GM23338 (cell line): ENCODE results near the gene PRKCH.

Experiments
- CREB1 ChIP-seq: fragments of 250-450 bp; sonication (Bioruptor Pico); IDR thresholded peaks from 2 replicates; pipeline ENCODE4 v1.5.0; 2020; ENCODE audit warnings: low read depth, mild to moderate bottlenecking, moderate library complexity
- EZH2 ChIP-seq: fragments of 200-600 bp; sonication (generic); IDR thresholded peaks from one replicate; pipeline ENCODE4 v1.8.0; 2017; ENCODE audit warnings: antibody characterized with exemption, mild to moderate bottlenecking, low read depth; ENCODE audit not compliant: unreplicated experiment
- EZH2phosphoT487 ChIP-seq: fragments of 200-600 bp; sonication (generic); IDR thresholded peaks from one replicate; pipeline ENCODE4 v1.8.1; 2018; ENCODE audit warnings: antibody characterized with exemption; ENCODE audit not compliant: unreplicated experiment
- JUNB ChIP-seq: IDR thresholded peaks from one replicate; pipeline ENCODE4 v1.6.1; 2016; ENCODE audit warnings: antibody characterized with exemption; ENCODE audit not compliant: unreplicated experiment
- NANOG ChIP-seq: IDR thresholded peaks from 2 replicates; pipeline ENCODE4 v1.6.1; 2016; ENCODE audit warnings: antibody characterized with exemption, borderline replicate concordance
- POLR2AphosphoS5 ChIP-seq: IDR thresholded peaks from 2 replicates; pipeline ENCODE4 v1.6.1; 2016; ENCODE audit warnings: antibody characterized with exemption, low read depth
- STAT1 ChIP-seq: IDR thresholded peaks from one replicate; pipeline ENCODE4 v1.6.1; 2016; ENCODE audit warnings: antibody characterized with exemption; ENCODE audit not compliant: unreplicated experiment
- ZNF114 ChIP-seq: fragments of 250-450 bp; sonication (Bioruptor Pico); IDR thresholded peaks from 2 replicates; pipeline ENCODE4 v1.5.0; 2020; ENCODE audit warnings: mild to moderate bottlenecking, moderate library complexity
- ZNF331 ChIP-seq: fragments of 250-450 bp; sonication (Bioruptor Pico); IDR thresholded peaks from 2 replicates; pipeline ENCODE4 v1.5.0; 2020; ENCODE audit warnings: low read depth, mild to moderate bottlenecking, moderate library complexity
- TF ChIP-seq, protein P1 (sequence below), 2 experiments: fragments of 200-600 bp in 1 of 2; sonication (generic) in 1 of 2; conservative IDR thresholded peaks; 2 replicates each; pipeline versions ENCODE4 v1.5.1 to v1.6.1; 2016 to 2017; ENCODE audit warnings: antibody characterized with exemption in 2 of 2, low read depth in 2 of 2, mild to moderate bottlenecking in 2 of 2, moderate library complexity in 1 of 2
- TF ChIP-seq, protein P2 (sequence below): IDR thresholded peaks from one replicate; pipeline ENCODE4 v1.6.1; 2018; ENCODE audit warnings: antibody characterized with exemption; ENCODE audit not compliant: unreplicated experiment
- TF ChIP-seq, protein P3 (sequence below): IDR thresholded peaks from 2 replicates; pipeline ENCODE4 v1.6.1; 2016; ENCODE audit warnings: antibody characterized with exemption
- TF ChIP-seq, protein P4 (sequence below): fragments of 250-450 bp; sonication (Bioruptor Pico); IDR thresholded peaks from 2 replicates; pipeline ENCODE4 v1.5.0; 2020; ENCODE audit warnings: mild to moderate bottlenecking, moderate library complexity

DNA sequence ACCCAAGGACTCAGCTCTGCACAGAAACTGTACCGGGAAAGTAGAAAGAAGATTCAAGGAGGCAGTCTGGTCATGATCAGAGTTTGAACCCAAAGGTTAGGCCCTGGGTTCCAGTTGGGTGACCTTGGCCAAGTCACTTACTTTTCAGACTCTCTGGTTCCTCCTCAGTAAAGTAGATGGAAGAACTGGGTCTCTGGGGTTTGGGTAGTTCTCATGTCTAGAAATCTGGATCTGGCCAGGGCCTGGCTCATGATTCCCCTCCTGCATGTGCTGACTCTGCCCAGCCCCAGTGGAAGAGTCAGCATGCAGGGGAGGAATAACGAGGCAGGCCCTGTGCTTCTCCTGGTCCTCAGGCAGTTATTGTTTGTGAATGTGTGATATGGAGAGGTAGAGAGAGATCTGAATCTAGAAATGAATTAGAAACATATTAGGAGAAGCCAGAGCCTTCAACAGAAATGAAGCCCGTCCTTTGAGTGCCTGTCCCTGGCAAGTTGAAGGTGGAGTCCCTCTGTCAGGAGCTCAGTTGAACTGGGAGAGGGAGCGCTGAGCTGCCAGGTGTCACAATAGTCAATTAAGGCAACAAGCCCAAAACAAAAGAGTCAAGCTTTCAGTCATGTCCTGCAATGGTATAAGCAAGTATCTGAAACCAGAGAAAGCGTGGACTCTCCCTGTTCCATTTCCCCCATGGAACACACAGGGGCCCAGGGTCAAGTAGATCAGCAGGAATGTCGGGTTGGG lies 242.7 kb downstream of the PRKCH start:
- TF ChIP-seq POLR2AphosphoS5 = no peak
- TF ChIP-seq, protein P1, sequence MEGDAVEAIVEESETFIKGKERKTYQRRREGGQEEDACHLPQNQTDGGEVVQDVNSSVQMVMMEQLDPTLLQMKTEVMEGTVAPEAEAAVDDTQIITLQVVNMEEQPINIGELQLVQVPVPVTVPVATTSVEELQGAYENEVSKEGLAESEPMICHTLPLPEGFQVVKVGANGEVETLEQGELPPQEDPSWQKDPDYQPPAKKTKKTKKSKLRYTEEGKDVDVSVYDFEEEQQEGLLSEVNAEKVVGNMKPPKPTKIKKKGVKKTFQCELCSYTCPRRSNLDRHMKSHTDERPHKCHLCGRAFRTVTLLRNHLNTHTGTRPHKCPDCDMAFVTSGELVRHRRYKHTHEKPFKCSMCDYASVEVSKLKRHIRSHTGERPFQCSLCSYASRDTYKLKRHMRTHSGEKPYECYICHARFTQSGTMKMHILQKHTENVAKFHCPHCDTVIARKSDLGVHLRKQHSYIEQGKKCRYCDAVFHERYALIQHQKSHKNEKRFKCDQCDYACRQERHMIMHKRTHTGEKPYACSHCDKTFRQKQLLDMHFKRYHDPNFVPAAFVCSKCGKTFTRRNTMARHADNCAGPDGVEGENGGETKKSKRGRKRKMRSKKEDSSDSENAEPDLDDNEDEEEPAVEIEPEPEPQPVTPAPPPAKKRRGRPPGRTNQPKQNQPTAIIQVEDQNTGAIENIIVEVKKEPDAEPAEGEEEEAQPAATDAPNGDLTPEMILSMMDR (conservative IDR thresholded peaks at IDR 0.05; ENCODE audit: low read depth in 2 of 2) = no peak
- TF ChIP-seq, protein P2, sequence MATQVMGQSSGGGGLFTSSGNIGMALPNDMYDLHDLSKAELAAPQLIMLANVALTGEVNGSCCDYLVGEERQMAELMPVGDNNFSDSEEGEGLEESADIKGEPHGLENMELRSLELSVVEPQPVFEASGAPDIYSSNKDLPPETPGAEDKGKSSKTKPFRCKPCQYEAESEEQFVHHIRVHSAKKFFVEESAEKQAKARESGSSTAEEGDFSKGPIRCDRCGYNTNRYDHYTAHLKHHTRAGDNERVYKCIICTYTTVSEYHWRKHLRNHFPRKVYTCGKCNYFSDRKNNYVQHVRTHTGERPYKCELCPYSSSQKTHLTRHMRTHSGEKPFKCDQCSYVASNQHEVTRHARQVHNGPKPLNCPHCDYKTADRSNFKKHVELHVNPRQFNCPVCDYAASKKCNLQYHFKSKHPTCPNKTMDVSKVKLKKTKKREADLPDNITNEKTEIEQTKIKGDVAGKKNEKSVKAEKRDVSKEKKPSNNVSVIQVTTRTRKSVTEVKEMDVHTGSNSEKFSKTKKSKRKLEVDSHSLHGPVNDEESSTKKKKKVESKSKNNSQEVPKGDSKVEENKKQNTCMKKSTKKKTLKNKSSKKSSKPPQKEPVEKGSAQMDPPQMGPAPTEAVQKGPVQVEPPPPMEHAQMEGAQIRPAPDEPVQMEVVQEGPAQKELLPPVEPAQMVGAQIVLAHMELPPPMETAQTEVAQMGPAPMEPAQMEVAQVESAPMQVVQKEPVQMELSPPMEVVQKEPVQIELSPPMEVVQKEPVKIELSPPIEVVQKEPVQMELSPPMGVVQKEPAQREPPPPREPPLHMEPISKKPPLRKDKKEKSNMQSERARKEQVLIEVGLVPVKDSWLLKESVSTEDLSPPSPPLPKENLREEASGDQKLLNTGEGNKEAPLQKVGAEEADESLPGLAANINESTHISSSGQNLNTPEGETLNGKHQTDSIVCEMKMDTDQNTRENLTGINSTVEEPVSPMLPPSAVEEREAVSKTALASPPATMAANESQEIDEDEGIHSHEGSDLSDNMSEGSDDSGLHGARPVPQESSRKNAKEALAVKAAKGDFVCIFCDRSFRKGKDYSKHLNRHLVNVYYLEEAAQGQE = no peak
- TF ChIP-seq NANOG = no peak
- TF ChIP-seq EZH2 = no peak
- no peak for TF ChIP-seq ZNF331
- TF ChIP-seq CREB1 (CRISPR knock-in tag) = no peak
- no peak for TF ChIP-seq EZH2phosphoT487
- TF ChIP-seq ZNF114 (CRISPR knock-in tag) = no peak
- no peak for TF ChIP-seq JUNB
- TF ChIP-seq, protein P3, sequence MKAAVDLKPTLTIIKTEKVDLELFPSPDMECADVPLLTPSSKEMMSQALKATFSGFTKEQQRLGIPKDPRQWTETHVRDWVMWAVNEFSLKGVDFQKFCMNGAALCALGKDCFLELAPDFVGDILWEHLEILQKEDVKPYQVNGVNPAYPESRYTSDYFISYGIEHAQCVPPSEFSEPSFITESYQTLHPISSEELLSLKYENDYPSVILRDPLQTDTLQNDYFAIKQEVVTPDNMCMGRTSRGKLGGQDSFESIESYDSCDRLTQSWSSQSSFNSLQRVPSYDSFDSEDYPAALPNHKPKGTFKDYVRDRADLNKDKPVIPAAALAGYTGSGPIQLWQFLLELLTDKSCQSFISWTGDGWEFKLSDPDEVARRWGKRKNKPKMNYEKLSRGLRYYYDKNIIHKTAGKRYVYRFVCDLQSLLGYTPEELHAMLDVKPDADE = no peak
- TF ChIP-seq, protein P4, sequence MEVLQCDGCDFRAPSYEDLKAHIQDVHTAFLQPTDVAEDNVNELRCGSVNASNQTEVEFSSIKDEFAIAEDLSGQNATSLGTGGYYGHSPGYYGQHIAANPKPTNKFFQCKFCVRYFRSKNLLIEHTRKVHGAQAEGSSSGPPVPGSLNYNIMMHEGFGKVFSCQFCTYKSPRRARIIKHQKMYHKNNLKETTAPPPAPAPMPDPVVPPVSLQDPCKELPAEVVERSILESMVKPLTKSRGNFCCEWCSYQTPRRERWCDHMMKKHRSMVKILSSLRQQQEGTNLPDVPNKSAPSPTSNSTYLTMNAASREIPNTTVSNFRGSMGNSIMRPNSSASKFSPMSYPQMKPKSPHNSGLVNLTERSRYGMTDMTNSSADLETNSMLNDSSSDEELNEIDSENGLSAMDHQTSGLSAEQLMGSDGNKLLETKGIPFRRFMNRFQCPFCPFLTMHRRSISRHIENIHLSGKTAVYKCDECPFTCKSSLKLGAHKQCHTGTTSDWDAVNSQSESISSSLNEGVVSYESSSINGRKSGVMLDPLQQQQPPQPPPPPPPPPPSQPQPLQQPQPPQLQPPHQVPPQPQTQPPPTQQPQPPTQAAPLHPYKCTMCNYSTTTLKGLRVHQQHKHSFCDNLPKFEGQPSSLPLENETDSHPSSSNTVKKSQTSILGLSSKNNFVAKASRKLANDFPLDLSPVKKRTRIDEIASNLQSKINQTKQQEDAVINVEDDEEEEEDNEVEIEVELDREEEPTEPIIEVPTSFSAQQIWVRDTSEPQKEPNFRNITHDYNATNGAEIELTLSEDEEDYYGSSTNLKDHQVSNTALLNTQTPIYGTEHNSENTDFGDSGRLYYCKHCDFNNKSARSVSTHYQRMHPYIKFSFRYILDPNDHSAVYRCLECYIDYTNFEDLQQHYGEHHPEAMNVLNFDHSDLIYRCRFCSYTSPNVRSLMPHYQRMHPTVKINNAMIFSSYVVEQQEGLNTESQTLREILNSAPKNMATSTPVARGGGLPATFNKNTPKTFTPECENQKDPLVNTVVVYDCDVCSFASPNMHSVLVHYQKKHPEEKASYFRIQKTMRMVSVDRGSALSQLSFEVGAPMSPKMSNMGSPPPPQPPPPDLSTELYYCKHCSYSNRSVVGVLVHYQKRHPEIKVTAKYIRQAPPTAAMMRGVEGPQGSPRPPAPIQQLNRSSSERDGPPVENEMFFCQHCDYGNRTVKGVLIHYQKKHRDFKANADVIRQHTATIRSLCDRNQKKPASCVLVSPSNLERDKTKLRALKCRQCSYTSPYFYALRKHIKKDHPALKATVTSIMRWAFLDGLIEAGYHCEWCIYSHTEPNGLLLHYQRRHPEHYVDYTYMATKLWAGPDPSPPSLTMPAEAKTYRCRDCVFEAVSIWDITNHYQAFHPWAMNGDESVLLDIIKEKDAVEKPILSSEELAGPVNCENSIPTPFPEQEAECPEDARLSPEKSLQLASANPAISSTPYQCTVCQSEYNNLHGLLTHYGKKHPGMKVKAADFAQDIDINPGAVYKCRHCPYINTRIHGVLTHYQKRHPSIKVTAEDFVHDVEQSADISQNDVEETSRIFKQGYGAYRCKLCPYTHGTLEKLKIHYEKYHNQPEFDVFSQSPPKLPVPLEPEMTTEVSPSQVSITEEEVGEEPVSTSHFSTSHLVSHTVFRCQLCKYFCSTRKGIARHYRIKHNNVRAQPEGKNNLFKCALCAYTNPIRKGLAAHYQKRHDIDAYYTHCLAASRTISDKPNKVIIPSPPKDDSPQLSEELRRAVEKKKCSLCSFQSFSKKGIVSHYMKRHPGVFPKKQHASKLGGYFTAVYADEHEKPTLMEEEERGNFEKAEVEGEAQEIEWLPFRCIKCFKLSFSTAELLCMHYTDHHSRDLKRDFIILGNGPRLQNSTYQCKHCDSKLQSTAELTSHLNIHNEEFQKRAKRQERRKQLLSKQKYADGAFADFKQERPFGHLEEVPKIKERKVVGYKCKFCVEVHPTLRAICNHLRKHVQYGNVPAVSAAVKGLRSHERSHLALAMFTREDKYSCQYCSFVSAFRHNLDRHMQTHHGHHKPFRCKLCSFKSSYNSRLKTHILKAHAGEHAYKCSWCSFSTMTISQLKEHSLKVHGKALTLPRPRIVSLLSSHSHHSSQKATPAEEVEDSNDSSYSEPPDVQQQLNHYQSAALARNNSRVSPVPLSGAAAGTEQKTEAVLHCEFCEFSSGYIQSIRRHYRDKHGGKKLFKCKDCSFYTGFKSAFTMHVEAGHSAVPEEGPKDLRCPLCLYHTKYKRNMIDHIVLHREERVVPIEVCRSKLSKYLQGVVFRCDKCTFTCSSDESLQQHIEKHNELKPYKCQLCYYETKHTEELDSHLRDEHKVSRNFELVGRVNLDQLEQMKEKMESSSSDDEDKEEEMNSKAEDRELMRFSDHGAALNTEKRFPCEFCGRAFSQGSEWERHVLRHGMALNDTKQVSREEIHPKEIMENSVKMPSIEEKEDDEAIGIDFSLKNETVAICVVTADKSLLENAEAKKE (CRISPR knock-in tag) = no peak
- no peak for TF ChIP-seq STAT1
